Measurements from ENCODE around the gene ZNF800. TPM values are rescaled to one million over a fixed set of nuclear protein-coding genes. Genes with fewer than 3 reads are reported as not detected.

Gene ZNF800
- total and polyA plus RNA-seq, 7 donors = 4.1 to 33.6 (median 26.6) TPM

DNA sequence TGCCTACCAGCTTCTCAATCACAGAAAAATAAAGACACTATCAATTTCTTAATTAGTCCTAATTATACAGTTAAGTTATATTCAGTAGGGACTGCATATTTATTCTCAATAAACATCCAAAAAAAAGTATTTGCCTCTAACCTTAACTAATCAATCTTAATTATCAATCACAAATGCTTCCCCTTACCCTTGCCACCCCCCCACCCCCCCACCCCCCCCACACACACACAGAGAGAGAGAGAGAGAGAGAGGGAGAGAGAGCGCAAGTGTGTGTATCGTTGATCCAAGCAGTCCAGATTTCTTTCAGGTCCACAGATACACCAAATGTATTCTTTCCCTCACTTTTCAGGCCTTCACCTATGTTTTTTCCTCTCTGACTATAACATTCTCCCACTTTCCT, 12.9 kb downstream of the ZNF800 start:
- no peak for DNase-seq
- no peak overlapping the region for H3K4me3 ChIP-seq
- intact Hi-C loops (cut with DNase I) = no loop called here
- ATAC-seq = no peak
- peaks cover 17% of the 10 kb centered on the region for H3K4me1 ChIP-seq
- H3K27me3 ChIP-seq (ENCODE audit: insufficient read depth in 3 of 3, low read length in 2 of 3) = no peaks in the 10 kb centered on the region
- H3K36me3 ChIP-seq (ENCODE audit: insufficient read depth in 1 of 2, low read depth in 1 of 2) = peaks cover 0 to 20% of the 10 kb centered on the region in 2 donors
- H3K27ac ChIP-seq = no peak overlapping the region
- WGBS, 3 donors = 87 to 100% (median 94%) methylated on average over 1 to 2 of the region's 2 CpGs
- TF ChIP-seq, protein P1, sequence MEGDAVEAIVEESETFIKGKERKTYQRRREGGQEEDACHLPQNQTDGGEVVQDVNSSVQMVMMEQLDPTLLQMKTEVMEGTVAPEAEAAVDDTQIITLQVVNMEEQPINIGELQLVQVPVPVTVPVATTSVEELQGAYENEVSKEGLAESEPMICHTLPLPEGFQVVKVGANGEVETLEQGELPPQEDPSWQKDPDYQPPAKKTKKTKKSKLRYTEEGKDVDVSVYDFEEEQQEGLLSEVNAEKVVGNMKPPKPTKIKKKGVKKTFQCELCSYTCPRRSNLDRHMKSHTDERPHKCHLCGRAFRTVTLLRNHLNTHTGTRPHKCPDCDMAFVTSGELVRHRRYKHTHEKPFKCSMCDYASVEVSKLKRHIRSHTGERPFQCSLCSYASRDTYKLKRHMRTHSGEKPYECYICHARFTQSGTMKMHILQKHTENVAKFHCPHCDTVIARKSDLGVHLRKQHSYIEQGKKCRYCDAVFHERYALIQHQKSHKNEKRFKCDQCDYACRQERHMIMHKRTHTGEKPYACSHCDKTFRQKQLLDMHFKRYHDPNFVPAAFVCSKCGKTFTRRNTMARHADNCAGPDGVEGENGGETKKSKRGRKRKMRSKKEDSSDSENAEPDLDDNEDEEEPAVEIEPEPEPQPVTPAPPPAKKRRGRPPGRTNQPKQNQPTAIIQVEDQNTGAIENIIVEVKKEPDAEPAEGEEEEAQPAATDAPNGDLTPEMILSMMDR (IDR thresholded peaks at IDR 0.05) = no peak
- no peaks in the 10 kb centered on the region for H3K9me3 ChIP-seq

DNA sequence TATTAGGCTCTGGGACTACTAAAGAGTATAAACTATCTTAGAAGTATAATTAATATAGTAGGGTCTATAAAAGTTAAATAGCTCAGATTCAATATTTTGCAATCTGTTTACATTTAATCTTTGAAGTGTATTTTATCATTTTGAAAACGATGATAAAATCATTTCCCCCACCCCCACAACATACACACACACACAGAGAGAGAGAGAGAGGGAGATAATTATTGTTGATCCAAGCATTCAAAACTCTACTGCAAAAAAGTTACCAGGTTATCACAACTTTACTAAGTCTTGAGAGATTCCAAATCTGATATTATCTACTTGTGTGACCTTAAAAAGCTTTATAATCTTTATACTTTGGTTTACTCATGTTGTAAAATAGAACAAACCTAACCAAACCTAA, 14.0 kb downstream of the ZNF800 start:
- Histone ChIP-seq H3K4me3 (no peak overlapping the region), H3K4me1 (peaks cover 16% of the 10 kb centered on the region), H3K36me3 (ENCODE audit: insufficient read depth in 1 of 2, low read depth in 1 of 2) (peaks cover 2 to 28% of the 10 kb centered on the region in 2 donors), H3K27ac (no peak overlapping the region), H3K9me3 (no peaks in the 10 kb centered on the region), H3K27me3 (ENCODE audit: insufficient read depth in 3 of 3, low read length in 2 of 3) (no peaks in the 10 kb centered on the region)
- DNase-seq = no peak
- WGBS, 3 donors = 70 to 86% (median 76%) methylated on average over 1 of the region's 1 CpG
- intact Hi-C loops (cut with DNase I) = no loop called here
- TF ChIP-seq, protein P1 (IDR thresholded peaks at IDR 0.05) = no peak
- ATAC-seq = no peak

GRCh38 chr7:127377425-127377824, 15.1 kb downstream of the ZNF800 start:
- intact Hi-C loops (cut with DNase I) = no loop called here
- no peaks in the 10 kb centered on the region for H3K9me3 ChIP-seq
- peaks cover 2 to 38% of the 10 kb centered on the region in 2 donors for H3K36me3 ChIP-seq (ENCODE audit: insufficient read depth in 1 of 2, low read depth in 1 of 2)
- H3K27ac ChIP-seq = no peak overlapping the region
- H3K27me3 ChIP-seq (ENCODE audit: insufficient read depth in 3 of 3, low read length in 2 of 3) = no peaks in the 10 kb centered on the region
- no peak overlapping the region for H3K4me3 ChIP-seq
- ATAC-seq (no peak), DNase-seq (no peak)
- 0 to 44% (median 0%) methylated on average over 1 of the region's 1 CpG for WGBS, 3 donors
- peaks cover 9% of the 10 kb centered on the region for H3K4me1 ChIP-seq
- TF ChIP-seq, protein P1 (IDR thresholded peaks at IDR 0.05) = no peak

- ATAC-seq = no peak
- peaks cover 5% of the 10 kb centered on the region for H3K4me1 ChIP-seq
- DNase-seq = no peak
- TF ChIP-seq, protein P1 (IDR thresholded peaks at IDR 0.05) = no peak
- no peak overlapping the region for H3K27ac ChIP-seq
- peaks cover 2 to 55% of the 10 kb centered on the region in 2 donors for H3K36me3 ChIP-seq (ENCODE audit: insufficient read depth in 1 of 2, low read depth in 1 of 2)
- WGBS, 3 donors = 96 to 100% (median 99%) methylated on average over 1 of the region's 1 CpG
- intact Hi-C loops (cut with DNase I) = no loop called here
- H3K27me3 ChIP-seq (ENCODE audit: insufficient read depth in 3 of 3, low read length in 2 of 3) = no peaks in the 10 kb centered on the region
- H3K9me3 ChIP-seq = no peaks in the 10 kb centered on the region
- no peak overlapping the region for H3K4me3 ChIP-seq
Measured at GRCh38 chr7:127375631-127376030, 16.9 kb downstream of the ZNF800 start.

GRCh38 chr7:127367679-127368078, 24.8 kb downstream of the ZNF800 start:
- no peaks in the 10 kb centered on the region for H3K27me3 ChIP-seq (ENCODE audit: insufficient read depth in 3 of 3, low read length in 2 of 3)
- no peaks in the 10 kb centered on the region for H3K4me1 ChIP-seq
- H3K27ac ChIP-seq = no peak overlapping the region
- H3K9me3 ChIP-seq = no peaks in the 10 kb centered on the region
- H3K4me3 ChIP-seq = no peak overlapping the region
- no peak for DNase-seq
- 95 to 98% (median 98%) methylated on average over 2 of the region's 2 CpGs for WGBS, 3 donors
- TF ChIP-seq, protein P1 (IDR thresholded peaks at IDR 0.05) = no peak
- H3K36me3 ChIP-seq (ENCODE audit: insufficient read depth in 1 of 2, low read depth in 1 of 2) = peaks cover 0 to 63% of the 10 kb centered on the region in 2 donors
- no peak for ATAC-seq
- intact Hi-C loops (cut with DNase I) = loop anchor here in 1 of 2 donors (10.0 kb wide), 1 partner anchor 277 kb away; no protein-coding TSS in a partner anchor

All from psoas muscle (tissue), 8 donors.